CD14-positive monocyte (primary cell): Measurements from ENCODE around the gene SLC17A7. TPM values are rescaled to one million over a fixed set of nuclear protein-coding genes. Genes with fewer than 3 reads are reported as not detected.
"Not testable (repeated sequence)": the region's sequence is repeated elsewhere in the genome, so short reads cannot be mapped to it uniquely, and the experiment has no call there.

ENCODE experiments used
- DNase-seq, 3 donors: peaks; one replicate each; pipeline ENCODE4 v3.0.0-alpha.2; 2011 to 2022
- H2AFZ ChIP-seq: 2 replicates; pipeline ENCODE4 v1.6.0; 2012; ENCODE audit warnings: mild to moderate bottlenecking, low read depth, low read length, inconsistent platforms; ENCODE audit not compliant: insufficient read depth, poor library complexity, severe bottlenecking
- H3K27ac ChIP-seq, 2 donors: 1 replicate in 1 of 2; 2 replicates in 1 of 2; pipeline ENCODE4 v1.5.1; 2012 to 2013; ENCODE audit warnings: low read length in 2 of 2, control low read depth in 1 of 2, inconsistent platforms in 1 of 2, low read depth in 1 of 2, mild to moderate bottlenecking in 1 of 2
- H3K27me3 ChIP-seq, 2 donors: one replicate each; pipeline versions ENCODE4 v1.6.0 to v1.6.1; 2011 to 2013; ENCODE audit warnings: low read length in 2 of 2; ENCODE audit not compliant: control insufficient read depth in 2 of 2, insufficient read depth in 2 of 2
- H3K36me3 ChIP-seq, 2 donors: replicated peaks in 1 of 2; 1 replicate in 1 of 2; 2 replicates in 1 of 2; pipeline versions ENCODE4 v1.5.1 to v1.6.1; 2012 to 2013; ENCODE audit warnings: low read length in 2 of 2, control low read depth in 1 of 2, inconsistent platforms in 1 of 2, mild to moderate bottlenecking in 1 of 2; ENCODE audit not compliant: insufficient read depth in 2 of 2, control insufficient read depth in 1 of 2
- H3K4me1 ChIP-seq, 2 donors: 1 replicate in 1 of 2; 2 replicates in 1 of 2; pipeline versions ENCODE4 v1.5.1 to v1.6.1; 2012 to 2013; ENCODE audit warnings: low read length in 2 of 2, control low read depth in 1 of 2, inconsistent platforms in 1 of 2, mild to moderate bottlenecking in 1 of 2, moderate library complexity in 1 of 2; ENCODE audit not compliant: insufficient read depth in 2 of 2, control insufficient read depth in 1 of 2
- H3K4me2 ChIP-seq: replicated peaks from 2 replicates; pipeline ENCODE3; 2012; ENCODE audit warnings: low read length, moderate library complexity, mild to moderate bottlenecking; ENCODE audit not compliant: poor library complexity, severe bottlenecking; ENCODE audit errors: extremely low read depth
- H3K4me3 ChIP-seq, 3 experiments: fragments of 200-600 bp in 1 of 3; sonication (generic) in 1 of 3; replicated peaks in 1 of 3; 1 replicate in 2 of 3; 2 replicates in 1 of 3; pipeline ENCODE4 v1.5.1; 2011 to 2013; ENCODE audit warnings: low read length in 3 of 3, mild to moderate bottlenecking in 3 of 3, control low read depth in 2 of 3, low read depth in 2 of 3, inconsistent platforms in 1 of 3, moderate library complexity in 1 of 3
- H3K79me2 ChIP-seq: 2 replicates; pipeline ENCODE4 v1.6.0; 2012; ENCODE audit warnings: mild to moderate bottlenecking, control low read depth, inconsistent platforms, low read length, moderate library complexity; ENCODE audit not compliant: insufficient read depth
- H3K9ac ChIP-seq: 2 replicates; pipeline ENCODE4 v1.6.0; 2017; ENCODE audit warnings: low read length, mild to moderate bottlenecking; ENCODE audit not compliant: insufficient read depth, poor library complexity, severe bottlenecking
- H3K9me3 ChIP-seq, 2 donors: replicated peaks in 1 of 2; 1 replicate in 1 of 2; 2 replicates in 1 of 2; pipeline versions ENCODE4 v1.5.1 to v1.6.1; 2012 to 2013; ENCODE audit warnings: low read length in 2 of 2, control low read depth in 1 of 2; ENCODE audit not compliant: control insufficient read depth in 1 of 2, insufficient read depth in 1 of 2
- H4K20me1 ChIP-seq: 2 replicates; pipeline ENCODE4 v1.6.0; 2012; ENCODE audit warnings: mild to moderate bottlenecking, low read length, control low read depth, moderate library complexity; ENCODE audit not compliant: insufficient read depth
- H3K27ac Mint-ChIP-seq, 7 donors: one replicate each; pipeline ENCODE4 v1.8.0; 2020; ENCODE audit warnings: mild to moderate bottlenecking in 7 of 7, mixed read lengths in 7 of 7, moderate library complexity in 6 of 7, inconsistent platforms in 2 of 7
- H3K27me3 Mint-ChIP-seq, 3 donors: one replicate each; pipeline ENCODE4 v1.8.0; 2021 to 2022; ENCODE audit warnings: low read depth in 3 of 3, mild to moderate bottlenecking in 3 of 3, mixed read lengths in 3 of 3, moderate library complexity in 3 of 3, inconsistent platforms in 1 of 3
- H3K36me3 Mint-ChIP-seq, 2 donors: one replicate each; pipeline ENCODE4 v1.8.0; 2020; ENCODE audit warnings: mixed read lengths in 2 of 2, inconsistent platforms in 1 of 2, mild to moderate bottlenecking in 1 of 2
- H3K4me1 Mint-ChIP-seq: one replicate; pipeline ENCODE4 v1.8.0; 2020; ENCODE audit warnings: mild to moderate bottlenecking, mixed read lengths
- H3K4me3 Mint-ChIP-seq, 2 donors: one replicate each; pipeline ENCODE4 v1.8.0; 2020; ENCODE audit warnings: mild to moderate bottlenecking in 2 of 2, mixed read lengths in 2 of 2, moderate library complexity in 1 of 2
- H3K9me3 Mint-ChIP-seq, 7 donors: one replicate each; pipeline ENCODE4 v1.8.0; 2020 to 2022; ENCODE audit warnings: mixed read lengths in 7 of 7, mild to moderate bottlenecking in 6 of 7, moderate library complexity in 6 of 7, inconsistent platforms in 2 of 7
- WGBS: methylation state at CpG from one replicate; pipeline ENCODE4 v1.1.5; 2013; ENCODE audit warnings: missing lambda C conversion rate; ENCODE audit not compliant: insufficient coverage; 5-methylcytosine and 5-hydroxymethylcytosine counted together
- intact Hi-C, 2 donors: fragments of 100-400 bp; cut with micrococcal nuclease; formaldehyde crosslinking; loops; one replicate each; pipeline versions ENCODE4 v1.15.0 to v1.15.1; 2023
- polyA plus RNA-seq, 3 donors: library from polyadenylated mRNA; depleted of rRNA in 1 of 3; unstranded in 2 of 3; stranded (reverse) in 1 of 3; fragments of 300-500 nt in 2 of 3; fragments of >200 nt in 1 of 3; fragmentation: Illumina TruSeq in 2 of 3; gene quantifications; 1 replicate in 2 of 3; 2 replicates in 1 of 3; pipeline ENCODE4 v1.2.3, GENCODE V29; 2012 to 2021
- TF ChIP-seq, protein P1 (sequence below): fragments of 200-600 bp; IDR thresholded peaks from one replicate; pipeline ENCODE4 v1.8.0; 2022; ENCODE audit warnings: antibody characterized with exemption, mild to moderate bottlenecking

SLC17A7 gene
- polyA plus RNA-seq, 3 donors = 0.04 to 0.09 TPM; not detected in 1

- Histone ChIP-seq H3K4me1 (no peaks in the 10 kb centered on the region), H3K36me3 (peaks cover 47 to 49% of the 10 kb centered on the region in 2 donors), H3K4me2 (no peak overlapping the region), H3K9me3 (no peaks in the 10 kb centered on the region), H3K79me2 (no peaks in the 10 kb centered on the region), H2AFZ (no peak overlapping the region), H3K27ac (no peak overlapping the region), H4K20me1 (peaks cover 4% of the 10 kb centered on the region), H3K4me3 (no peak overlapping the region), H3K27me3 (no peaks in the 10 kb centered on the region), H3K9ac (no peak overlapping the region)
- H3K9me3 Mint-ChIP-seq = no peaks in the 10 kb centered on the region
- 97% methylated on average over 23 of the region's 37 CpGs for WGBS
- TF ChIP-seq, protein P1, sequence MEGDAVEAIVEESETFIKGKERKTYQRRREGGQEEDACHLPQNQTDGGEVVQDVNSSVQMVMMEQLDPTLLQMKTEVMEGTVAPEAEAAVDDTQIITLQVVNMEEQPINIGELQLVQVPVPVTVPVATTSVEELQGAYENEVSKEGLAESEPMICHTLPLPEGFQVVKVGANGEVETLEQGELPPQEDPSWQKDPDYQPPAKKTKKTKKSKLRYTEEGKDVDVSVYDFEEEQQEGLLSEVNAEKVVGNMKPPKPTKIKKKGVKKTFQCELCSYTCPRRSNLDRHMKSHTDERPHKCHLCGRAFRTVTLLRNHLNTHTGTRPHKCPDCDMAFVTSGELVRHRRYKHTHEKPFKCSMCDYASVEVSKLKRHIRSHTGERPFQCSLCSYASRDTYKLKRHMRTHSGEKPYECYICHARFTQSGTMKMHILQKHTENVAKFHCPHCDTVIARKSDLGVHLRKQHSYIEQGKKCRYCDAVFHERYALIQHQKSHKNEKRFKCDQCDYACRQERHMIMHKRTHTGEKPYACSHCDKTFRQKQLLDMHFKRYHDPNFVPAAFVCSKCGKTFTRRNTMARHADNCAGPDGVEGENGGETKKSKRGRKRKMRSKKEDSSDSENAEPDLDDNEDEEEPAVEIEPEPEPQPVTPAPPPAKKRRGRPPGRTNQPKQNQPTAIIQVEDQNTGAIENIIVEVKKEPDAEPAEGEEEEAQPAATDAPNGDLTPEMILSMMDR = no peak
- H3K4me3 Mint-ChIP-seq = no peak overlapping the region
- no peak overlapping the region for H3K27ac Mint-ChIP-seq
- peaks cover 0 to 2% (median 0%) of the 10 kb centered on the region in 3 donors for H3K27me3 Mint-ChIP-seq
- H3K4me1 Mint-ChIP-seq = no peaks in the 10 kb centered on the region
- no peak for DNase-seq
- peaks cover 31 to 66% of the 10 kb centered on the region in 2 donors for H3K36me3 Mint-ChIP-seq
- intact Hi-C loops = no loop called here
These were observed 20.3 kb upstream of the SLC17A7 start for GRCh38 chr19:49461656-49462055.

- intact Hi-C loops, H3K27me3 ChIP-seq, H3K4me1 Mint-ChIP-seq, H3K4me3 Mint-ChIP-seq, DNase-seq, H3K4me1 ChIP-seq, H3K9ac ChIP-seq, H3K27ac ChIP-seq, H3K4me3 ChIP-seq, H3K9me3 Mint-ChIP-seq, H3K27me3 Mint-ChIP-seq, H3K79me2 ChIP-seq, H2AFZ ChIP-seq, H4K20me1 ChIP-seq, H3K9me3 ChIP-seq, H3K4me2 ChIP-seq: not testable (repeated sequence)
- peaks cover 36 to 66% of the 10 kb centered on the region in 2 donors for H3K36me3 Mint-ChIP-seq
- peaks cover 47 to 51% of the 10 kb centered on the region in 2 donors for H3K36me3 ChIP-seq
- no CpG with 5 or more reads among the region's 1 CpG for WGBS
- peak overlapping the region in 2 of 7 donors; percentile 15 to 46 for H3K27ac Mint-ChIP-seq
These were observed 19.8 kb upstream of the SLC17A7 start for GRCh38 chr19:49461130-49461529.
